Neural cell (in vitro differentiated cells): ENCODE data around the gene EPHA4.

Experiments used
- POLR2AphosphoS5 ChIP-seq: IDR thresholded peaks from 2 replicates; pipeline ENCODE4 v1.6.1; 2012
- RAD21 ChIP-seq: fragments of 450-650 bp; conservative IDR thresholded peaks from 2 replicates; pipeline ENCODE4 v1.6.1; 2014; ENCODE audit warnings: antibody characterized with exemption, mild to moderate bottlenecking, moderate library complexity
- TF ChIP-seq, protein P1 (sequence below): fragments of 450-650 bp; IDR thresholded peaks from 2 replicates; pipeline ENCODE4 v1.5.1; 2014; ENCODE audit warnings: antibody characterized with exemption, mild to moderate bottlenecking, moderate library complexity; ENCODE audit not compliant: poor library complexity, severe bottlenecking

GRCh38 chr2:221380686-221381085, 191.4 kb downstream of the EPHA4 start:
- no peak for TF ChIP-seq RAD21
- TF ChIP-seq, protein P1, sequence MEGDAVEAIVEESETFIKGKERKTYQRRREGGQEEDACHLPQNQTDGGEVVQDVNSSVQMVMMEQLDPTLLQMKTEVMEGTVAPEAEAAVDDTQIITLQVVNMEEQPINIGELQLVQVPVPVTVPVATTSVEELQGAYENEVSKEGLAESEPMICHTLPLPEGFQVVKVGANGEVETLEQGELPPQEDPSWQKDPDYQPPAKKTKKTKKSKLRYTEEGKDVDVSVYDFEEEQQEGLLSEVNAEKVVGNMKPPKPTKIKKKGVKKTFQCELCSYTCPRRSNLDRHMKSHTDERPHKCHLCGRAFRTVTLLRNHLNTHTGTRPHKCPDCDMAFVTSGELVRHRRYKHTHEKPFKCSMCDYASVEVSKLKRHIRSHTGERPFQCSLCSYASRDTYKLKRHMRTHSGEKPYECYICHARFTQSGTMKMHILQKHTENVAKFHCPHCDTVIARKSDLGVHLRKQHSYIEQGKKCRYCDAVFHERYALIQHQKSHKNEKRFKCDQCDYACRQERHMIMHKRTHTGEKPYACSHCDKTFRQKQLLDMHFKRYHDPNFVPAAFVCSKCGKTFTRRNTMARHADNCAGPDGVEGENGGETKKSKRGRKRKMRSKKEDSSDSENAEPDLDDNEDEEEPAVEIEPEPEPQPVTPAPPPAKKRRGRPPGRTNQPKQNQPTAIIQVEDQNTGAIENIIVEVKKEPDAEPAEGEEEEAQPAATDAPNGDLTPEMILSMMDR: no peak
- TF ChIP-seq POLR2AphosphoS5: no peak
